GM19328 (cell line): ENCODE data around the gene EME1.
"Not testable (repeated sequence)": the region's sequence is repeated elsewhere in the genome, so short reads cannot be mapped to it uniquely, and the experiment has no call there.

Experiments used
- ATAC-seq: cut with Tn5 transposase; IDR thresholded peaks from one replicate; pipeline ENCODE4 v1.9.1; 2021; ENCODE audit warnings: mild to moderate bottlenecking, moderate library complexity; ENCODE audit not compliant: unreplicated experiment

EME1 gene, protein sequence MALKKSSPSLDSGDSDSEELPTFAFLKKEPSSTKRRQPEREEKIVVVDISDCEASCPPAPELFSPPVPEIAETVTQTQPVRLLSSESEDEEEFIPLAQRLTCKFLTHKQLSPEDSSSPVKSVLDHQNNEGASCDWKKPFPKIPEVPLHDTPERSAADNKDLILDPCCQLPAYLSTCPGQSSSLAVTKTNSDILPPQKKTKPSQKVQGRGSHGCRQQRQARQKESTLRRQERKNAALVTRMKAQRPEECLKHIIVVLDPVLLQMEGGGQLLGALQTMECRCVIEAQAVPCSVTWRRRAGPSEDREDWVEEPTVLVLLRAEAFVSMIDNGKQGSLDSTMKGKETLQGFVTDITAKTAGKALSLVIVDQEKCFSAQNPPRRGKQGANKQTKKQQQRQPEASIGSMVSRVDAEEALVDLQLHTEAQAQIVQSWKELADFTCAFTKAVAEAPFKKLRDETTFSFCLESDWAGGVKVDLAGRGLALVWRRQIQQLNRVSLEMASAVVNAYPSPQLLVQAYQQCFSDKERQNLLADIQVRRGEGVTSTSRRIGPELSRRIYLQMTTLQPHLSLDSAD

DNA sequence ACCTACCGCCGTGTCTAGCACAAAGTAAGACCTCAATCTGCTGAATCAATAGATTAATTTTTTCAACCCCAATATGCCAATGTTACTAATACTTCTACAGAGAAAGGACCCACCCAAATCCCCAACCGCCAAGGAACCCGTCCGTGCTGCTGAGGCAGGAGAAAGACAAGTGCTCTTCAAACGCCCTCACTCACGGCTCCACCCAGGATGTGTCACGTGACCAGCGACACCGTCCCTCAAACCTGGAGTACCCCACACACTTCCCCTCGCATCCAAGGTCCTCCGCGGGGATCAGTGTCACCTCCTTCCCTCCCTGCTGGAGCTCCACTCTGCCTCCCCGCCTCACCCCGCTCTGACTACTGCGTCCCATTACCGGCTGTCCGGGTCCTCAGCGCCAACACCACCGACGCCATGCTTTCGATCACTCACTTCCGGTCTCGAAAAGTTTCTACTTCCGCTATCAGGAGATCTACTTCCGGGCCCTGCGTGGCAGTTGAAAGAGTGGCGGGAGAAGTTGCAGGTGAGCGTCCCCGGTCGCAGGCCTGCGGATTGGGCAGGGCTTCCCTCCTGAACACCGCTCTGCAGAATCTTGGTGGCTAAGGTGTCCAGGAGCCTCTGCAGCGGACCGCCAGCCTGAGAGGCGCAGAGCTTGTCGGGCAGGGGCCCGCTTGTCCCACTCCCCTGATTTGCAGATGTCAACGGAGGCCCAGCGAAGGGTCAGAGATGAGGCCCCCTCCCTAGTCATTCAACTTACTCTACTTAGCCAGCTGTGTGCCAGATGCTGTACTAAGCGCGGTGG, at the start of gene EME1, which contains the start of gene MRPL27:
Gene EME1, plus strand, starts transcription at position 472 of the 799 bp plus-strand sequence. CDS start 1,980 bp downstream, outside the sequence.
Gene MRPL27, minus strand, starts transcription at position 427 of the 799 bp plus-strand sequence. Its CDS starts 14 bp downstream, at position 413.
- ATAC-seq, result peak; percentile 84

DNA sequence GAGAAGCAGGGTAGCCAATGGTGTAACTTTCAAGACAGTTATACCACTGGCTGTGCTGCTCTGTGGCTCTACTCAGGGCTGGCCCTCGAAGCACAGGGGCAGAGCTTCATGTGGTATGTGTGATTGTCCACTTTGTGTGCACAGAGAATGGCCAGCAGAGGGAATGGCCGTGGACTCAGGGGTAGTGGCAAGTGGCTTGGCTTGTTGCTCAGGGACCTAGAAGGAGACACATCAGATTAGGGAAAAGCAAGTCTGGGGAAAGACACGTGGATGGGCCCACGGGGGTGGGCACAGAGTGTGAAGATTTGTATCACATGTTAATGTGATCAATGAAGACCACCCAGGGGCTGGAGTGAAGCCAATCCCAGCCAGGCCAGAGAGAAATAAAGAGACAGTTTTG, 47.1 kb upstream of the EME1 start:
- ATAC-seq, result no peak

DNA sequence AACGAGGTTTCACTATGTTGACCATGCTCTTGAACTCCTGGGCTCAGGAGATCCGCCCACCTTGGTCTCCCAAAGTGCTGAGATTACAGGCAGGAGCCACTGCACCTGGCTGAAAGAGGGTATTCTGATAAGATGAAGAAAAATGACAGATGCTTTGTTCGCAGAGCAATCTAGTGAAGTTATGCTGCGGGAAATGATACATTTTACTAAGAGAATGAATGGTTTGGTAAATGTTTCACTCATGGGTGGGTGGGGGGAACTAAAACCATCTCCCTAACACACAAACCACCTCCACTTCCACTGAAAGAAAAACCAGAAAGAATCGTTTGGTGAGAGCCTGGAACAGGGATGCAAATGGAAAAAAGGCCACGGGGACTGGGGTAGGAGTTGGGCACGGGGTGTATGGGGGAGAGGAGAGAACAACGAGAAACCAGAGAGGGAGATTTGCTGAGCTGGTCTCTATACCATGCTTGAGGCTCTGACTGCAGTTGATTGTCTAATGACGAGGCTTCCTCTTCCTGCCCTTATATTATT, 46.1 kb upstream of the EME1 start:
- no peak for ATAC-seq

DNA sequence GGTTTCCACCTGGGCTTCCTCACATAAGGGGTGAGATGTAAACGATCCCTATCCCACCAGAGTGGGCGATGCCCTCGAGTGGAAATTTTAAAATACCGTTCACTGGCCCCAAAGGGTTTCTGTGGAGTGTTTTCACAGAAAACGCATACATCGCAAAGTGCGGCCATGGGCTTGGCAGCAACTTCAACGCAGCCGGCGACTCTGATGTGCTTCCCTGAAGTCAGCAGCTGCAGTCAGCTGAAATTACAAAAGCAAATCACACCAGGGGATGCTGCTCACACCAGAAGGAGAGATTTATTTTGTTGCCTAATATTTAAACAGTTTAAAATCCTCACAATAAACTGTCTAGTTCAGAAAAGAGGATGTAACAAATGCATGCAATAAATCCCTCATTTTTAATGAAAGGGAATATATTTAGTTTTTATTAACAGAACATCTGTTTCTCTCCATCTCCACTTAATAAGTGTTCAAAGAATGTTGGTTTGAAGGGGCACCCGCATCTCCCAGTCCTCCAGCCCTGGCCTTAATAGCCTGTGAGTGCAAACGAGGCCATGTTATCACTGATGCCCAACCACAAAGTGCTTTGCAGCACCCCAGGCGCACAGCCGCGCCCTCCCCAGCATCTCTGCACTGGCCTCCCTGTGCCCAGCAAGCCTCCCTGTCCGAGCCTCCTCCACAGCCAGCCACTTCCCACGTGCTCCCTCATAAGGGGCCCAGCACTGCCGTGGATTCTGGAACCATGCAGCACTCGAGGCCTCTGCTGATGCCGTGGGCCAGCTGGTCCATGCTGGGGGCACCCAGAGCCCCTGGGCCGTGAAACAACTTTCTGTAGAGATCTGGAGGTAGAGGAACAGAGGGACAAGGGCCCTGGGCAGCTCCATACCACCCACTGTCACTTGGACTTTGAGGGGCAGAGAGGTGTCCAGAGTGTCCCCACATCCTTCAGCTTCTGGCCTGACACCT, 44.4 kb upstream of the EME1 start:
- ATAC-seq, result no peak

DNA sequence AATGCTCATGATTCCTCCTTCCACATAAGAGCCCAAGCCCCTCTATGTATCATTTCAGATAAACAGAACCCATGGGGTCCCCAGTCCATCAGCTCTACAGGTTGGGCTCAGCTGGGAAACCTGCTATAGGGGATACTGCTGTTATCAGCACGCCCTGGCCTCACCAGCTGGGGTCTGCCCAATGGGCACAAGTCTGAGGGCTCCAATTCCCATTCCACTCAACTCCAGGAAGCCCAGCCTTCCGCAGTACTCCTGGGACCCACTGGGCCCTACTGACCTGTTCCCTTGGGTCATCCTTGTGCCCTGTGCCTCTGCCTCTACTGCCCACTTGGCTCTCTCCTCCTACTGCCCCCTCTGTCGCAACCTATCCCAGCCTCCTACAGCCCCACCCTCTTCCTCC, 43.3 kb upstream of the EME1 start:
- no peak for ATAC-seq

DNA sequence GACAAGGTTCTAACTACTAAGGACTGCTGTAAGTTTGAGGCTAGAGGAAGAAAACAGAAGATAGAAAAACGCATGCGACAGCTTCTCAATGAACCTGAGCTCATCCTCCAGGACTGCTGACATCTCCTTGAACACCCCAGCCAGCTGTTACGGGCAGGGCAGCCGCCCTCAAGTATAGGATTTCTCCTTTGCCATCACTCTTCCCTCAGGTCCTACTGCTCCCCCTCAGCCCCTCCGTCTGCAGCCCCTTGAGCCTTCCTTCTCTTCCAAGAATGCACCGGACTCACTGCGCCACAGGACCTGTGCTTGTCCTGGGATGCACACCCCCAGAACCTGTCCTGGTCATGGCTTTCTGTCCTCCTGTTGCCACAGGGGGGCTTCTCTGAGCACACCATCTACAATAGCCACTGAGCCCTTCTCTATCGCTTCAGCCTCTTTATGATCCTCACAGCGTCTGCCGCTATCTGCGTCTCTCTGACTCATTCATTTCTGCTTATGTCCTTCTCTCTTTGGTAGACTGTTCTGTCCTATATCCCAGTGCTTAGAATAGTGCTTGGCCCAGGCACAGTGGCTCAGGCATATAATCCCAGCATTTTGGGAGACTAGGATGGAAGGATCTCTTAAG, 42.8 kb upstream of the EME1 start:
- ATAC-seq, result no peak

DNA sequence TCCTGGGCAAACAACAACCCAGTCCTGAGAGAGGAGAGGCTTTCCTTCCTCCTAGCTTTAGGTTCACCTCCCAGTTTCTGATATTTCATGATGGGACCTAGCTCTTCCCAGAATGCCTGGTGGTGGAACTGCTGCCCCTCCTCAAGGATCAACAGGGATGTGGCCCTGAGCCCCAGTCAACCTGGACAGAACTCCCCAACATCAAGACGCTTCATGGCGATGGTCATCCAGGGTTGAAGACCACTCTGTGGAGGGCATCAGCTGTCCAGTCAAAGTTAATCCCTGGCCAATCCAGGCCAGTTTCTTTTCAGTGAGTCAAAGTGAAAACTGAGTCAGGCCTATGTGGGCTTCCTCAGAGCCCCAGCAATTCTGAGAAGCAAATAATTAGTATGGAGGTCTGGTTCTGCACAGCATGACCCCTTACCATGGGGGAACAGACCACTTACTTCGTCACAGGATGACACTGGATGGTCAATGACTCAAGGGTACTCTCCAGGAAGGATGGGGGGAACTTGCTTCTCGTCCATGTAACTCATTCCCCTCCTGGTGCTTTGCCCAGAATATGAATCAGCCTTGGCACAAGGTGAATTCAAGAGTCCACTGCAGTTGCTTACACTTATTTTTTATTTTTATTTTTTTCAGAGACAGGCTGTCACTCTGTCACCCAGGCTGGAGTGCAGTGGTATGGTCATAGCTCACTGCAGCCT, 41.8 kb upstream of the EME1 start:
- no peak for ATAC-seq

DNA sequence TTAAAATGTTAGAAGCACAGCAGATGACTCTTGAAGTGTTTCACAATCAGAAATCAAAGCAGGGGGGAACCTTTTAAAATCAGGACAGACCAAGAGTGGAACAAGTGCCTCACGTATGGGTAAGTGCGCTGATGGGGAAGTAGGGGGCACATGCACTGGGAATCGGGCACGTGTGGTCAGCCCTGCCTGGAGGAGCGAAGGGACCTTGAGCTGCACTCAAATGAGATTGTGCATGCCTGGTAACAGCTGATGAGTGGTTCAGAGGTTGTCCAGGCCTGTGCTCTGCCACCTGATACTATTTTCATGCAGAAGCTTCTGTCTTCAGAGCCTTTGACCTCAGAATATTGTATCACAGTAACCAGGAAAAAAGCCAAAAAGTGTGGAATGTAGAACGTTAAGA, 40.8 kb upstream of the EME1 start:
- ATAC-seq, result no peak

DNA sequence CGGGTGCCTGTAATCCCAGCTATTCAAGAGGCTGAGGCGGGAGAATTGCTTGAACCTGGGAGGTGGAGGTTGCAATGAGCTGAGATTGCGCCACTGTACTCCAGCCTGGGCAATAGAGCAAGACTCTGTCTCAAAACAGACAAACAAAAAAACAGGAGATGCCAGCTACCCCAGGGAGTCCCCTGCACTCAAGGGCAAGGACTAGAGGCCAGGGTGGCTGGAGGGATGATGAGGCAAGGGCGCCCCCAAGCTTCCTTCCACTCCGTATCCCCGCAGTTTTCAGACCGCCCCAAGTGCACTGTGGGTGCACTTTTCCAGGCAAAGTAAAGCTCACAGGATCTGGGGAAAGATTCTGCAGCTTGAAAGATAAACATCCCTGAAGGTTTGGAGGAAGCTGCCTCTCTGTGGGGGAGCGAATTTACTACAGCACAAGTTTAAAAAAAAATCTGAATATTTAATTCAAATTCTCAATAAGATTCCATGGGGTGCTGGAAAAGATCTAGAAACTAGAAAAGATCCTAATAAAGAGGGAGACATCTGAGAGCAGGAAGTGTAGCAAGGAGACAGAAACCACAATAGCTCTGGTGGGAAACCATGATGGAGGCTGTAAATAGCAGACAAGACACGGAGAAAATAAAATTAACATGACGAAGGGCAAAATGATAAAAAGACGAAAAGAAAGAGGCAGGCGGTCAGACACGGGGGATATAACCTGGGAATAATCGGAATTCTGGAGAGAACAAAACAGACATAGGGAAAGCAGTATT, 39.6 kb upstream of the EME1 start:
- ATAC-seq, result not testable (repeated sequence)

DNA sequence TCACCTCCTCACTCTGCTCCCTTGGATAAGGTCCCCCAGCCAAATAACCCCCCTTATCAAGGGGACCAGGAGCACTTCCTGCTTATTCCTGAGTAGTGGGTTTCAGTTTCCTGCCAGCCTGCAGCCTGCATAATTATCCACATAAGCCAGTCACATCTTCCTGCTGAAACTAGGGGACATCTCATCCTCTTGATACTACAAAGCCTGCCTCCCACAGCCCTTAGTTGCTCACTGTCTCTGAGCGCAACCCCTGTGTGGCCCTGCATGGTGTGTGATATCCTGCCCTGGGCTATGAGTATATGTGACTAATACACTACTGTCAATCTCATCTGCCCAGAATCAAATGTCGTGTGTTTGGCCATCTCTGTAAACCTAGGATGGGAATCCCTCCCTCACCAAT, 35.1 kb upstream of the EME1 start:
- ATAC-seq, result no peak

DNA sequence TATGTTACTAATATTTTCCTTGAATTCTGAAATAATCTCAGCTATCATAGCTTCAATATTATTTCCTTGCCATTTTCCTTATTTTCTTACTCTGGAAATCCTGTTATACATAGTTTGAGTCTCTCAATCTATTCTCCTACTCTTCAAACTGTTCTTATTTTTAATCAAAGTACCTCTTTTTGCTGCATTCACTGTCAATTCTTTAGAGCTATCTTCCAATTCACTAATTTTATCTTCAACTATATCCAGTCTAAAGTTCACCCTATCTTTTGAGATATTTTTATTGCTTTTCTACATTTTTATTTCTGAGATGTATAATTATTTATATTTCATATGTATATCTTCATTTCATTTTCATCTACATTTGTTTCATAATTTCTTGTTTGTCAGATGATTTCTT, 34.4 kb upstream of the EME1 start:
- ATAC-seq, result no peak

DNA sequence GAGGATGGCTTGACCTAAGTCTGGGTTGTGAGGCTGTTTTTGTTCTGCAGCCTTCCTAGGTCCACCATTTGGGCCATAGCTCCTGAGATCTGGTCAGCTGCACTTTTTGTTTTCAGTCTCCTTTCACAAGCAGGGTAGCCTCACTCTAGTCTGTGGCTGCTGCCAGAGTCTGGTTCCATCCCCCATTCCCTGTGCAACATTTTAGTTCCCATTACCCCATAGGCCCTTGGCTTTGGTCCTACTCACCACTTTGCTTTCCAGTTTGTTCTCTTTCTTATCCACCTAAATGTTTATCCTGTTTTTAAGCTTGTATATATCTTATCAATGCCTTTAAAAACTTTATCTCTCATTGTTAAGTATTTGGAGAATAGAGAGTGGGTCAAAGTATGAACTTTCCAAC, 33.6 kb upstream of the EME1 start:
- ATAC-seq, result no peak

DNA sequence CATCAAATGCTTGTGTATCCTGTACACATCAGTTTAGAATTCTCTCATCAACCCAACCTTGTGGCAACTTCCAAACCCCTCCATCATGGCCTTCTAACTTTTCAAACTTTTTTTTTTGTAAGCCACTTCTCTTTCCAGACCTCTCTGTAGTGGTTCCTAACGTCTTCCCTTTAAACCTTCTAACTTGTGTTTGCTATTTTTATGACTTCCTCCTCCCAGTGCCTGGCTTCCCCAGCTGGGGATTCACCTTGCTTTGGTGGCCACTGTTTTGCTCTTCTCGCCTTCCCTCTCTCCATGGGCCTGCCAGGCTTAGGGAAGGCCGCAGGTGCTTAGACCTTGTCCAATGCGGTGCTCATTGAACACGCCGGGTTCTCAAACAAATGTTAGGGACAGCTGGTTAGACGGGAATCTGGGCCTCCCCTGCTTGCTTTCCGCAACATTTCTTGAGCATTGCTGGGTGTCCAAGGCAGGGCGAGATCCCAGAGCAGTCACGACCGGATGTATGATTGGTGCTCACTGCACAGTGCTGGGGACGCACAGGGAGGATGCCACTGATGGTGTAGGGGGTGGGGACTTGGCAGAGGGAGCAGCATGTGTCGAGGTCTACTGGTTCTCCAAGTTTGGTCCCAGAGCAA, 28.2 kb upstream of the EME1 start:
- no peak for ATAC-seq

DNA sequence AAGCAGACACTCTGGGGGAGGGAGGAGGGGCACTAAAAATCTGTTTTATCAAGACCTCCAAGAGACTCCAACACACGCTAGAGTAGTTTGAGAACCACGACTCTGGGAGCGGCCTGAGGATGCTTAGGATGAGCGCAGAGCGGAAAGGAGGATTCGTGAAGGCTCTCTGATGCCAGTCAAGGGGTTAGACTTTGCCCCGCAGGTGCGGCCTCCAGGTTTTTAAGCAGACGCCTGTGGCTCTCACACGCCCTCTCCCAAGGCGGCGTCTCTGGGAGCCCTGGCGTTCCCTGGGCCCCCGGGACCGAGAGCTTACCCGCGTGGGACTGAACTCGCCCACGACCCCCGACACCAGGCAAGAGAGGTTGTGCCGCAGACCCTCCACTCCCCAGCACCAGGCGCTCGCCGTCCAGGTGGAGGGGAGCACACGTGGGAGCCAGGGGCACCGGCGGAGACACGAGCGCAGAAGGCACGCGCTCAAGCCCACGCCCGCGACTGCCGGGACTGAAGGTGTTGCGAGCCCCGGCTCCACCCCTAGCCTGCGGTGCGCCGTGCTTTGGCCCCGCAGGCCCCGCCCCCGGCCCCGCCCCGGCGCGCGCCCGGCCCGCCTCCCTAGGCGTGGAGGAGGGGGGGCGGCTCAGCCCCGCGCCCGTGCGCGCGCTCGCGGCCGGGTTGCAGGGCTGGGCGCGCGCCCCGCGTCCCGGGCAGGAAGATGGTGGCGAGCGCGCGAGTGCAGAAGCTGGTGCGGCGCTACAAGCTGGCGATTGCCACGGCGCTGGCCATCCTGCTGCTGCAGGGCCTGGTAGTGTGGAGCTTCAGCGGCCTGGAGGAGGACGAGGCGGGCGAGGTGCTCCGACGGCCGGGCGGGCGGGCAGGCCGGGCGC, 27.4 kb upstream of the EME1 start, which contains the start of gene XYLT2:
Gene XYLT2, plus strand, starts transcription at position 695 of the 881 bp plus-strand sequence. Its CDS starts 15 bp downstream, at position 710.
- peak; percentile 77 for ATAC-seq

DNA sequence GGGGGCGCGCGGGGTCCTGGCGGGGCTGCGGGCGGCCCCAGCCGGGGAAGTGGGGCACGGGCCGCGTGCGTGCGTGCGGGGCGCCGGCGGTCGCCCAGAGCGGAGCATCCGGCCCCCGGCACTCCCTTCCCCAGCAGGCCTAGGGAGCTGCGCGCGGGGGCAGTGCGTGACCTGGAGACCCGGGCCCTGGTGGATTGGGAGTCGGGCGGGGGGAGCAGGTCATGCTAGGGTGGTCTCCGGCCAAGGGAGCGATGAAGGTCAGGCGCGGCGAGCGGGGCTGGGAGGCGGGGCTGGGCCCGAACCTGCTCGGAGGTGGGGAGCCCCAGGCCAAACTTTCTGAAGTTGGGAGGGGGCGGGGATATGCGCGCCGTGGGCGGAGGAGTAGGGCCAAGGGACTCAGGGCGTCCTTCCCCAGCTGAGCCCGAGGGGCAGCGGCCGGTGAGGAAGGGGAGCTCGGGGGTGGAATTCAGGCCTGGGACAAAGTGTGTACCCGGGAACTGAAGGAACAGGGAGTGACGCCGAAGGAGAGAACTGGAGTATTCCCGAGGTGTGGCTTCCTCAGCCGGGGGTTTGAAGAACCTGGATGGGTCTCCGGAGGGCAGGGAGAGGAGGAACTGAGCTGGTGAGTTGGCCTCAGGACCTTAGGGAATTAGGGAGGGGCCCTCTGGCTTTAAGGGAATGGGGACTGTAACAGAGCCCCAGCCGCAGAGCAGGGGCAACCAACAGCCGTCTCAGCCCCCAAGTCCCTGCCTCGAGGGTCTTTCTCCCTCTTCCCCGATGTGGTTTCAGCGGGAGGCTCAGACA, 26.5 kb upstream of the EME1 start:
- peak; percentile 52 for ATAC-seq
